Inferior parietal cortex (tissue), 1 donor: Measurements from ENCODE around the gene LRRN4CL.
"Not testable (repeated sequence)": the region's sequence is repeated elsewhere in the genome, so short reads cannot be mapped to it uniquely, and the experiment has no call there.

Experiments
- DNase-seq: peaks from one replicate; pipeline ENCODE4 v3.0.0-alpha.2; 2016; ENCODE audit errors: extremely low spot score

The LRRN4CL gene

DNA sequence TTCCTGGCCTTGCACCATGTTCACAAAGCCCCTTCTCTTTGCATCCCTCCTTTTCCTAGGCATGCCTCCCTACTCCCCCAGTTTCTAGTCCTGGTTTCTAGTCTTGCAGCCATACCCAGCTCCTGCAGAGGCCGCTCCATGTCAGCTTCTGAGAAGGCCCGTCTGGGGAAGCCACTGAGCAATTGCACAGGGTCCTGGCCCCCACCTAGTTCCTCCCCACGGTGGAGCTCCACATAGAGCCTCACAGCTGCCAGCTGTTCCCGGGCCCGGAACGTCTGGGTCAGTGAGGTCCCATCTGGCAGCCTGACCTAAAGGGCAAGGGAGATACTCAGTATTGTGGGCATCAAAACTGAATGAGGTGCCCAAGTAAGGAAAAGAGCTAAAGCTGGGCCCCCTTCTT lies 12.6 kb downstream of the LRRN4CL start:
- no peak for DNase-seq

GRCh38 chr11:62675415-62675814 lies 13.9 kb downstream of the LRRN4CL start:
- DNase-seq, result not testable (repeated sequence)

GRCh38 chr11:62673196-62673525 lies 16.2 kb downstream of the LRRN4CL start:
- DNase-seq, result no peak

- peak; percentile 89 for DNase-seq
Observed at GRCh38 chr11:62671608-62672389, 17.5 kb downstream of the LRRN4CL start, which contains the start of the genes LBHD1 and UQCC3. Gene LBHD1 (minus strand): TSS chr11:62672267. CDS start chr11:62670031, 2,236 bp downstream. Gene UQCC3 (plus strand): TSS chr11:62671673. CDS start chr11:62671746, 73 bp downstream.

DNA sequence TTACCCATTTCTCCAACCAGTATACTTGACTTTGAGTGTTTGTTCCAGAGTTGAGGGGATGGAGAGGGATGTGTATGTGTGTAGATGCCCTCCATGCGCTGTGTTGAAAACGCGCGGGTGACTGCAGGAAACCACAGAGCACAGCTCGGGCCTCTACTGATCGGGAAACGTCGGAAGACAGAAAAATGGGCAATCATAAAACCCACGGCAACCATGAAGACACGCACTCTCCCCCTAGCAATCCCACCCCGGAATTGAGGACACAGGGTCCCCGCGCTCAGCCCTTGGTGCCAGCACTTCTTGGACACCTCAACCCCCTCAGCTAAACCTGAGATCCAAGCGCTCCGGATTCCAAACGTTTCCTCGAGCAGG lies 18.1 kb downstream of the LRRN4CL start:
- DNase-seq, result no peak

GRCh38 chr11:62669420-62670161 lies 19.7 kb downstream of the LRRN4CL start:
- DNase-seq, result no peak

GRCh38 chr11:62667460-62667859 lies 21.9 kb downstream of the LRRN4CL start:
- no peak for DNase-seq

DNA sequence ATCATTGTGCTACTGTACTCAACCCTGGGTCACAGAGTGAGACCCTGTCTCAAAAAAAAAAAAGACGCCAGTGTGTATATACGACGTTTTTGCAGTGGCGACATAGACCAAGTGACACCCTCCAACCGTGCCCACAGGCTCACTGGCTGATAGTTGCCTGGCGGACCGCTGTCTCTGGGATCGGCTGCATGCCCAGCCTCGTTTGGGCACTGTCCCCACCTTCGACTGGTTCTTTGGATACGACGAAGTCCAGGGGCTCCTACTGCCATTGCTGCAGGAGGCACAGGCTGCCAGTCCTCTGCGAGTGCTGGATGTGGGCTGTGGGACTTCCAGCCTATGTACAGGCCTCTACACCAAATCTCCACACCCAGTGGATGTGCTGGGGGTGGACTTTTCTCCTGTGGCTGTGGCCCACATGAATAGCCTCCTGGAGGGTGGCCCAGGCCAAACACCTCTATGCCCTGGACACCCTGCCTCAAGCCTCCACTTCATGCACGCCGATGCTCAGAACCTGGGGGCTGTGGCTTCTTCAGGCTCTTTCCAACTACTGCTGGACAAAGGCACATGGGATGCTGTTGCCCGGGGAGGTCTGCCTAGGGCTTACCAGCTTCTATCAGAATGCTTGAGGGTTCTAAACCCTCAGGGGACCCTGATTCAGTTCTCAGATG lies 22.9 kb downstream of the LRRN4CL start:
- DNase-seq, result no peak

DNA sequence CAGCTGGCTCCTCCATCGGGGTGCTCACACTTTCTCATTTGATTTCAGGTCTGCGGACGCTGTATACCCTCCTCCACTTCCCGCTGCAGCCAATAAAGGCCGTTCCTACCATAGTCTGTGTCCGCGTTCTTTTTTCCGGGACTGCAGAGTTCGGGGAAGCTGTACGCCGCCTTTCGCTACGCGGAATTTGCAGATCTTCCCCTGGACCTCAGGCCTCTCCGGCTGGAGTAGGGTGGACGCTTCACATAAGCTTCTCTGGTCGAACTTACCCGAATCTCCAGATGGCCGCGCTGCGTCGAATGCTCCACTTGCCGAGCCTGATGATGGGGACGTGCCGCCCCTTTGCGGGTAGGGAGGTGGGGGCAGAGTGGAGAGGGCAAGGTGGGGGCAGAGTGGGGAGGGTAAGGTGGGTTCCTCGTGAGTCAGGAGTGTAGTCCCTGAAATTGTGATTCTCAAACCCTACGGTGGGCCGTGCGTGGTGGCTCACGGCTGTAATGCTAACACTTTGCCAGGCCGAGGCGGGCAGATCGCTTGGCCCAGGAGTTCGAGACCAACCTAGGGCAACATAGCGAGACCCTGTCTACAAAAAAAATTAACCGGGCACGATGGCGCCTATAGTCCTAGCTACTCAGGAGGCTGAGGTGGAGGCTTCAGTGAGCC lies 23.6 kb downstream of the LRRN4CL start:
- no peak for DNase-seq

DNA sequence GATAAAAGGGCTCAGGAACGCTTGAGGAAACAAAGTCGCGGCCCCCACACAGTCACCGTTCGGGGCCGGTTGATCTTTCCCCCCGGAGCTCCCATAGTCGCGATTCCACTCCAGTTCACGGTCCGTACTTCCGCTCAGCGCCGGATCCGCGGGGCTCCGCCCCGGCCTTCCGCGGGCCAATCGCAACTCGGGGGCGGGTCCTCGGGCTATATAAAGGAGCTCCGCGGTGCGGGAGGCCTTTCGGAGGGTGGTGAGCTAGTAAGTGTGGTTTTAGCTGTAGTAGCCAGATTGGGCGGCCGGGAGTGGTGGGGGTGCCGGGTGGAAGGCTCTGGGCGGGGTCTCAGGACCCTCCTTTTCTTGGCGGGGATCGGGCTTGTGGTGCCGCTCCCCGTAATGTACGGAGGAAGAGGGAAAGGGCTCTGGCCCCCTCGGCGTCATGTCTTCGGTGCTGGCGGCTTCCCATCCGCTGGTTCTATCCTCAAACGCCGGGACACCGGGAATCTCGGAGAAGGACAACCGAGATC lies 24.2 kb downstream of the LRRN4CL start, which contains the start of the genes C11orf98 and CSKMT:
Gene C11orf98 (minus strand): TSS at position 136 of the 524 bp plus-strand sequence. CDS start 41 bp downstream, at position 95.
Gene CSKMT (plus strand): TSS at position 238 of the 524 bp plus-strand sequence. CDS start 568 bp downstream, outside the sequence.
- DNase-seq, result peak; percentile 97

GRCh38 chr11:62664405-62665074 lies 24.8 kb downstream of the LRRN4CL start:
- DNase-seq, result peak; percentile 35

GRCh38 chr11:62656796-62657429 lies 32.4 kb downstream of the LRRN4CL start:
- DNase-seq, result no peak

- no peak for DNase-seq
Observed at GRCh38 chr11:62654297-62654696, 35.0 kb downstream of the LRRN4CL start.

GRCh38 chr11:62652161-62653006 lies 36.9 kb downstream of the LRRN4CL start:
- no peak for DNase-seq

DNA sequence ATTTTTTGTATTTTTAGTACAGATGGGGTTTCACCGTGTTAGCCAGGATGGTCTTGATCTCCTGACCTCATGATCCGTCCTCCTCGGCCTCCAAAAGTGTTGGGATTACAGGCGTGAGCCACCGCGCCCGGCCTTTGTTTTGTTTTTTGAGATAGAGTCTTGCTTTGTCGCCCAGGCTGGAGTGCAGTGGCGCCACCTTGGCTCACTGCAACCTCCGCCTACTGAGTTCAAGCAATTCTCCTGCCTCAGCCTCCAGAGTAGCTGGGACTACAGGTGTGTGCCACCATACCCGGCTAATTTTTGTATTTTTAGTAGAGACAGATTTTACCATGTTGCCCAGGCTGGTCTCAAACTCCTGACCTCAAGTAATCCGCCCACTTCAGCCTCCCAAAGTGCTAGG lies 39.0 kb downstream of the LRRN4CL start:
- DNase-seq, result not testable (repeated sequence)

DNA sequence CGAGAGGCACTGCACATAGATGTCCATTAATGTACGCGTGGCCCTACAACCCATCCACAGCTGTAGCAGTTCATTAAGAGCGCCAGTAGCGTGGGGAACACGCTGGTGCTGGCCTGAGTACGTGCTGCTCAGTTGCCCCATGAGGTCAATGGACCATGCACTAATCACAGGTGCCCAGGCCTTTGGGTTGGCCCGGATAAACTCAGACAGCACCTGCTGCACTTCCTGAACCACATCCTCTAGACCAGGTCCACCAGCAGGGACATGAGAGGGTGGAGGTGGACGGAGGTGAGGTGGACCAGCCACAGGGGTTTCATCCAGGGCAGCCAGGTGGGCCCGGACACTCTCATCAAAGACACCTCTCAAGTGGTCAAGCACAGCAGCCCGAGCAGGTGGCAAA lies 39.8 kb downstream of the LRRN4CL start:
- DNase-seq, result no peak

- no peak for DNase-seq
Observed at GRCh38 chr11:62648967-62649364, 40.4 kb downstream of the LRRN4CL start.

- DNase-seq, result no peak
Observed at GRCh38 chr11:62648185-62648966, 41.0 kb downstream of the LRRN4CL start.

DNA sequence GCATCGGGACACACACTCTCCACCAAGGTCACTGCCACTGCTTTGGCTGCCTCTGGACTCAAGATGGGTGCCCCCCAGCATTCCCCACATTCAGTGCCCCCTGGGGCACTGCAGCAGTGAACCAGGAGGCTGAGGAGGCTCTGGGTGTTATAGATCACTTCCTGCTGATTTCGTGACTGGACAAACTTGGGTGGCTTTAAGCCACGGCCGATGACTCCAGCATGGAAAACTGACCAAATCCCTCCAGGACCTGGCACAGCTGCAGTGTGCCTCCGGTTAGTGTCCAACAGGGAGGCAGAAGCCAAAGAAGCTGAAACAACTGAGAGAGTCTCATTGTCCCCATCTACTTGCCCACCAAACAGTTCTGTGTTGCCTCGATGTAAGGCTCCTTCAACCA lies 41.7 kb downstream of the LRRN4CL start:
- DNase-seq, result no peak
